HG02981 (cell line): ENCODE data around the gene FZD8.
"Not testable (repeated sequence)": the region's sequence is repeated elsewhere in the genome, so short reads cannot be mapped to it uniquely, and the experiment has no call there.

ENCODE experiments used
- ATAC-seq: cut with Tn5 transposase; IDR thresholded peaks from one replicate; pipeline ENCODE4 v1.9.1; 2021; ENCODE audit warnings: mild to moderate bottlenecking, moderate library complexity; ENCODE audit not compliant: unreplicated experiment

FZD8 gene

GRCh38 chr10:35642035-35642792 is at the start of gene FZD8:
TSS of gene FZD8 (minus strand) at chr10:35642296. CDS start at chr10:35641429, 867 bp downstream.
- ATAC-seq = peak; percentile 88

GRCh38 chr10:35691522-35692236 is 49.6 kb upstream of the FZD8 start:
- no peak for ATAC-seq

GRCh38 chr10:35690534-35690933 is 48.4 kb upstream of the FZD8 start:
- ATAC-seq = no peak

GRCh38 chr10:35685858-35686257 is 43.8 kb upstream of the FZD8 start:
- ATAC-seq = not testable (repeated sequence)

- no peak for ATAC-seq
These were observed 43.3 kb upstream of the FZD8 start for GRCh38 chr10:35685402-35685801.

- ATAC-seq = no peak
These were observed 42.5 kb upstream of the FZD8 start for GRCh38 chr10:35684586-35684985.

GRCh38 chr10:35675846-35676245 is 33.8 kb upstream of the FZD8 start:
- no peak for ATAC-seq

GRCh38 chr10:35674843-35675242 is 32.7 kb upstream of the FZD8 start:
- no peak for ATAC-seq

- no peak for ATAC-seq
These were observed 27.0 kb upstream of the FZD8 start for GRCh38 chr10:35668865-35669650.

GRCh38 chr10:35667971-35668370 is 25.9 kb upstream of the FZD8 start:
- no peak for ATAC-seq

GRCh38 chr10:35667270-35667889 is 25.3 kb upstream of the FZD8 start:
- ATAC-seq = no peak

GRCh38 chr10:35661236-35661635 is 19.1 kb upstream of the FZD8 start:
- no peak for ATAC-seq

- ATAC-seq = no peak
These were observed 17.4 kb upstream of the FZD8 start for GRCh38 chr10:35659456-35659855.

- ATAC-seq = no peak
These were observed 15.5 kb upstream of the FZD8 start for GRCh38 chr10:35657621-35658020.

- ATAC-seq = no peak
These were observed 10.7 kb upstream of the FZD8 start for GRCh38 chr10:35652824-35653223.

- no peak for ATAC-seq
These were observed 8.8 kb upstream of the FZD8 start for GRCh38 chr10:35650894-35651293.

GRCh38 chr10:35644050-35644950 is 2.2 kb upstream of the FZD8 start:
- ATAC-seq = no peak

GRCh38 chr10:35643151-35644049 is 1.3 kb upstream of the FZD8 start:
- no peak for ATAC-seq

- no peak for ATAC-seq
These were observed 658 bp upstream of the FZD8 start for GRCh38 chr10:35642793-35643114.
